HG03442 (cell line): ENCODE results near the gene NCAM1.
"Not testable (repeated sequence)": the region's sequence is repeated elsewhere in the genome, so short reads cannot be mapped to it uniquely, and the experiment has no call there.

Experiments used
- ATAC-seq: cut with Tn5 transposase; IDR thresholded peaks from one replicate; pipeline ENCODE4 v1.9.1; 2021; ENCODE audit warnings: mild to moderate bottlenecking, moderate library complexity; ENCODE audit not compliant: unreplicated experiment

Gene NCAM1

DNA sequence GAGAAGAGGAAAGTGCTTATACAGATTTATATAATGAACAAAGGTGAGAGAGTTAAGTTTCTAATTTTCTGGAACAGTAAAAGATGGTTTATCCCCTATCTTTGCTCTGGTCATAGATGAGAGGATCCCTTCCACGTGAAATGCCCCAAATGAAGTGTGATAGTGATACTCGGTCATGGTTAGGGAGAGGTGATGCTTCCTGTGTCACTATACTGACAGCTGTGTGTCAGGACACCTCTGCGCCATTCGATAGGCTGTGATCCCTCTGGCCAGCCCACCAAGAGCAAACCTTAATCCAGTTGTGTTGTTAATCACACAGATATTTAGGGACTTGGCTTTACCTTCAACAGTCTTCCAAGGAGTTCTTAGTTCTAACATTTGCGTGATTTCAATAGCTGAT is 57.7 kb downstream of the NCAM1 start:
- no peak for ATAC-seq

DNA sequence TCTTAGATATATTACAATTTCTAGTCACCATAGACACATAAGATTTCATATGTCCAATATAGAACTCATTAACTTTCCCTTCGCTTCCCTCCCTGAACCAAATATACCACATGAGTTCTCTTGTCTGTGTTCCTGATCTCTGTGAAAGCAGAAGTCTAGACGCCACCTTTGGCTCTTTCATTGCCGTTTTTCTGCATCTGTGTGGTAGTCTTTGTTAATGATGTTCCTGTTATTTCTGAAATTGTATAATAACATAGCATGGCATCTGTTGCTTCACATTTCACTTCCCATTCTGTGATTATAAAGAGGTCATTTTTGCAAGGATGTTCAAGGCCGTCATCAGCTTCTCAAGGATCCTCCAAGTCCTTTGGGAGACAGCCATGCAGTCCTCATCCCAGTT is 58.5 kb downstream of the NCAM1 start:
- ATAC-seq, result no peak

DNA sequence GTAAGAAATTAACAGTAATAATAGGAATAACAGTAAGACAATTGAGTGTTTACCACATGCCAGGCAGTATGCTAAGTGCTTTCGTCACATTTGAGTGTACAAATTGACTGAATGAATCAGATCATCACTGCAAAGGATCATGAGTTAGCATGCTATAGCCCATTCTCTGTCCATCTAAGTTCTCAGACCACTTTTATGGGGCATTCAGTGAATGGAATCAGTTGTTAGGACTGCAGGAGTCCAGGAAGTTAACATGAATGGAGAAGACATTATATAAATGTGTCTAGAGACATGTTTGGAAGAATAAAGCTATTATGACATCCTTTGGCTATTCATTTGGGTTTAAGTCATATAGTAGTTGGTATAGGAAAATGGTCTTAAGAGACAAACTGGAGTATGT is 59.9 kb downstream of the NCAM1 start:
- ATAC-seq, result no peak

DNA sequence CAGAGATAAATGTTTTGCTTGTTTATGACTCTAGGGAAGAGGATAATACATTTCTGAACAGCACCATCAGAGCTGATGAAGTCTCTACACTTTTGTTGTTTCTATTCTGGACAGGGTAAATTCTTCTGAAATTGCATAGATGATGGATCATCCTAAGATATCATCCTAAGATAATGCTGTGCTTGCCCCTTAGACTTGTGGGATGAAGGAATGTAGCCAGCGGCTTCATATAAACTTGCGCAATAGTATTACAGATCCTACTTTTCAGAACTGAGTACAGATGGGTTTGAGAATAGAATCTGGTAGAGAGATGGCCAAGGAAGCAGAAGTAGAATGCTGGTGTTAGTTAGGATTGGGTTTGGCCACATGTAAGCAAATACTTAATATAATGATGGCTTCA is 61.0 kb downstream of the NCAM1 start:
- ATAC-seq, result no peak

DNA sequence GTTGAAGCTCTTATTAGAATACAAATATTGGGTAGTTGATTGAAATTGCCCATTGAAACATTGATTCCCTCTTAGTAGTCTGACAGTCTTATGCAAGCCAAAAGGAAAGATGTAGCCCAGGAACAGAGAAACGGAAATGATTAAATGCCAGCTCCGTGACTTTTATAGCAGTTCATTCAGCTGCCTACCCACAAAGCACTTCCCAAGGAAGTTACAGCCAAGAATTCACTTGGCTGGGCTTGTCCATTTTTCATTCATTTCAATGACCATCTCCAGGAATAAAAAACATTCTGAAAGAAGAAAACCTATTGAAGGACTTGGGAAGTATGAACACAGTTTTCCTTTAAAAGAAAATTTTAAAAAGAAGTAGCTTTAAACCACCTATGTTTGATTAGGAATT is 62.0 kb downstream of the NCAM1 start:
- no peak for ATAC-seq

DNA sequence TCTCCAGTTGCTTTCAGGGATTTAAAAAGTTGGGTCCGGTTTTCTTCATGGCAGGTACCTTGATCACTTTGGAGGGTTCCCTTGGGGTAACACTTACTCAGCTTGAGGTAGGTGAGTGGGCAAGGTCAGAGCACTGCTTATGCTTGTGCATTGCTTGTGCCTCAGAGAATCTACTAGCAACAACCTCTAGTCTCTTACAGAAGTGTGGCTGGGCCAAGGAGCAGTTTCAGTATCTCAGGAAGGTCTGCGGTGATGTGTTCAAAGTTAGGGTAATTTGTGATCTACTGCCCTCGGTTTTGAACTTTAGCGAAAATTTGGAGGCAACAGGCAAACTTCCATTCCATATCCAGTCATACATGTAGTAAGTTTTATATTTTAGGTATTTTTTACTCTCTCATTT is 62.8 kb downstream of the NCAM1 start:
- no peak for ATAC-seq

DNA sequence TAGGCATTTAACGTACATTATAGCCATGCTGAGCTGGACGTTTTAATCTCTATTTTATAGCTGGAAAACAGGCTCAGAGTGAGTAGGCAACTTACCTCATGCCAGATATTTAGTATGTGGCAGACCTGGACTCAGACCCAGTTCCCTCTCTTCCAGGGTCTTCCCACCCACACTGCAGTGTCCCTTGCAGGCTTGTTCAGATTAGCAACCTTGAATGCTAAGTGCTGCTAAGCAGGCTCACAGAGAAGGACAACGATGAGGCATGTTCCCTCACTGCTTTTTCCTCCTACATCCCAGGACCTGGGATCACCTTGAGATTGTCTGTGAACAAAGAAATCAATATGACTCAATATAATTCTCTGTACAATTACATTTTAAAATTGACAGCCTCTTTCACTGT is 65.6 kb downstream of the NCAM1 start:
- no peak for ATAC-seq

DNA sequence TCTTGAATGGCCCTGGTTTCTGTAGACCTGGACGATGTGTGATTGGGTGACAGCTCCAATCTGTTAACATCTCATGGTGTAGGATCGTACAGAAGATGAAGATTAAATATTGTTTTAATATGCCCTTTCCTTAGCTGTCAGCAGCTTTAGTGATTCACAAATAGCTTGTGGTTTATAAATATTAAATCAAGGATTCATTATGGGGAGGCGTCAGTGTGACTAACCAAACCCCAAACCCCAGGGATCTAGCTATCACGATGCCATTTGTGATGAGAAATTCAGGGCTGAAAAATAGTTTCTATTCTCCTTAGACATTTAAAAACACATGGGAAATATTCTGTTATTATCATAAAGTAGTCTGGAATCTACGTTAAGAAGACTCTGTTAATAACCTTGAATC is 73.4 kb downstream of the NCAM1 start:
- no peak for ATAC-seq

DNA sequence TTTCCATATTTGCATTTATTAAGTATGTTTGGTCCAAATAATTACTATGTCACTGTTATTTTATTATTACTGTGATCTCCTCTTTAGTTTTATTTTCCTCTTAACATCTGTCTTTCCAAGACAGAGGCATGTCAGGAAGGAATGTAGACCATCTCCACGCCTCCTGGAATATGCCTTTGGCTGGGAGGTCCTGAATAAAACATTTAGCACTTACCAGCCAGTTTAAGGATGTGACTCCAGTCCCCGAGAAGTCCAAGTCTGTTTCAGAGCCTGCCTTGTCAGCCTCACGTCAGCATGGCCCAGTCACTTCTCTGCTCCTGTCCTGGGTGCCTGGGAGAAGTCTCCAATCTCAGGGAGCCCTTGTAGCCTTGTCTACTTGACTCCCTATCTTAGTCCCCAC is 74.5 kb downstream of the NCAM1 start:
- ATAC-seq, result no peak

DNA sequence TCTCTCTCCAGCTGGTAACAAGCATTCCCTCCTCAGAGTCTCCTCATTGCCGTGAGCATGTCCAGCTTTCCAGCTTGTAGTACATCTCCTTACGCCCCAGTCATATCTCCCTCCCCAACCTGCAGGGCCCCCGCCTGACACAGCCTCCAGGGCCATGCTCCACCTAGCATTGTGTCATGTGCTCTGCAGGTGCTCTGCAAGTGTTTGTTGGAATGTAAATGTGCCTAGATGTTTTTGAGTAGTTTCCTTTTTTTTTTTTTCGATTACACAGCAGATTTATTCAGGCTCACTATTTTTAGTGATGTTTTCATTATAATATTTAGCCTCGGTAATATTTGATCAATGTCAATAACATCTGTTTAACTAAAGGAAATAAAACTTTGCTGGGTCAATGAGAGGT is 82.5 kb downstream of the NCAM1 start:
- no peak for ATAC-seq

DNA sequence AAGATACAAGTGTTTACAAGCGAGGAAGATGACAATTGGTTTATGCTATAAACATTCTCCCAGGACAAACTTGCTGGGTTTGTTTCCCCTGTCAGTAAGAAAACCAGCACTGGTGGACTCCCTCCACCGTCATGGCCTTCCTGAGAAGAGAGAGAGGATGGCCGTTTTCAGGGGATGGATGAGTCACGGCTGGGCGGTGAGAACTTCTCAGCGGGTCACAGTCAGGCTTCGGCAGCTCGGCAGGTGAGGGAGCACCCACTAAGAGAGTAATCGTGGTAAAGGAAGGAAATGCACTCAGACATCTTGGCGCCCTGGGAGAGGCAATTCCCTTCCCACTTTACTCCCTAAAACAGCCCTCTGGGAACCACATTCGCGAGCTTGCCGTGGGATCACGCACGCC is 83.9 kb downstream of the NCAM1 start:
- no peak for ATAC-seq

DNA sequence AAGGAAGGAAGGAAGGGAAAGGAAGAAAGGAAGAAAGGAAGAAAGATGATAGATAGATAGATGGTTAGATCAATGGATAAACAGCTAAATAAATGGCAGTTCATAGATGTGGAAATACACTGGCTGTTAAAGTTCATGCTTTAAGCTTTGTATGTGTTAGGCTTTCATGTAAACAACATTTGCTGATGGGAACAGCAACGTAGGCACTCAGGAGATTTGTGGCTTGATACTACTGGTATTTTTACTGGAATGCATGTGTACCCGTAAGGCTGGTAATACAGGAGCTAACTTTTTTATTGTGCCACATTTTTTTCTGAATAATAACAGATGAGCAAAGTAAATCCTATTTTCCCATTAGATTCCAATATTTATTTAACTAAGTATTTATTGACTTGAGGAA is 85.6 kb downstream of the NCAM1 start:
- no peak for ATAC-seq

DNA sequence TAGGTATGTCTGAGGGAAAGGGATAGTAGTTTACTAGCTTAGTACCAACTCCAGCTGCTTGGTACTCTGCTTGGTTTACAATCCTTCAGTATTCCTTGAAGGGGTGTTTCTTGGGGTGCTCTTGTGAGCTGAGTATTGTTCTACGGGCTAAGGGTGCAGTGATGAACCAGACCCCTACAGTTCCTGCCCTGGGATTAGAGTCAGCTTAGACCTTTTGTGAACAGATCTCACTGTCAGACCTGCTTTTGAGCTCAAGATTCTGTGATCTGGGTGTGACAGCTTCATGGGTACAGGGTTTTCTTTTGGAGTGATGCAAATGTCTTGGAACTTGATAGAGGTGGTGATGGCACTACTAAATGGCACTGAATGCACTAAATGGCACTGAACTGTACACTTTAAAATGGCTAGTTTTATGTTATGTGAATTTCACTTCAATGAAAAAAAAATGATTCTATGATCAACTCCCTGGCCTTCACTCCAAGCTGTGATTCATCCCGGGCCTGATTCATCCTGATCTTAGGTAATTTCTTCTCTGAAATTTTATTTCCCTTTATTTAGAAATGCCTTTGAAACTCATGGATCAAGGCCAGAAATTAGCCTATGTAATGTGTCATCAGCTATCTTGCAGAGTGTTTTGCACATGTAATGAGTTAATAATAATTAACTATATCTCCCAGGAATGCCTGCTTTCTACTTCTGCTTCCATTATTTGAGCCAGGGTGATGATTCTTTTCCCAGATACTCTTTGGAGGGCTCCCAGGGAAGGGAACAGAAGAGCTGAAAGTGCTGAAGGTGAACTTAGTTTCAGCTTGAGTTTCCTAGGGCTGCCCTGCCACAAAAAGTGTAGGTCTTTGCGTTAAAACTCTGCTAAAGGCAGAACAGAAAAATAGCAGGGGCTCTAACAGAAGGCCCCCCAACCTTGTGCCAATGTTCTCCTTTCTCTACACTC is 87.9 kb downstream of the NCAM1 start:
- no peak for ATAC-seq

DNA sequence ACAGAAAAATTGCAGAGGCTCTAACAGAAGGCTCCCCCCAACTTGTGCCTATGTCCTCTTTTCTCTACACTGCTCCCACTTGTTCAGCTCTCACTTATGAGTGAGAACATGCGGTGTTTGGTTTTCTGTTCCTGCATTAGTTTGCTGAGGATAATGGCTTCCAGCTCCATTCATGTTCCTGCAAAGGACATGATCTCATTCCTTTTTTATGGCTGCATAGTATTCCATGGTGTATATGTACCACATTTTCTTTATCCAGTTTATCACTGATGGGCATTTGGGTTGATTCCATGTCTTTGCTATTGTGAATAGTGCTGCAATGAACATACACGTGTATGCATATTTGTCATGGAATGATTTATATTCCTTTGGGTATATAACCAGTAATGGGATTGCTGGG is 91.8 kb downstream of the NCAM1 start:
- ATAC-seq, result not testable (repeated sequence)

DNA sequence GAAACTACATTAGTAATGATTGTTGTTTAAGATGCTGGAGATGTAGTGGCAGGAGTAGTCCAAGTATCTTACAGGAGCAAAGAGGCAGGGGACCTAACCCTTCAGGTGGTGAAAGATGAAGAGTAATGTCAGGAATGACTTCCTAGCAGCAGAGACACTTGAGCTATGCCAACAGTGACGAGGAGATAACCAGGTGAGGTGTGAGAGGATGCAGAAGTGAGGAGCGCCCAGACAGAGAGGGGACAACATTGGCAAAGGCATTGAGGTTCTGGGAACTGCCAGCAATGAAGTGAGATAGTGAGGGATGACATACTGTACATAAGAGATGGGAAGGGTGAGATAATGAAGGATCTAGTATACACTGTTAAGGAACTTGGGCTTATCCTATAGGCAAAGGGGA is 95.8 kb downstream of the NCAM1 start:
- no peak for ATAC-seq

DNA sequence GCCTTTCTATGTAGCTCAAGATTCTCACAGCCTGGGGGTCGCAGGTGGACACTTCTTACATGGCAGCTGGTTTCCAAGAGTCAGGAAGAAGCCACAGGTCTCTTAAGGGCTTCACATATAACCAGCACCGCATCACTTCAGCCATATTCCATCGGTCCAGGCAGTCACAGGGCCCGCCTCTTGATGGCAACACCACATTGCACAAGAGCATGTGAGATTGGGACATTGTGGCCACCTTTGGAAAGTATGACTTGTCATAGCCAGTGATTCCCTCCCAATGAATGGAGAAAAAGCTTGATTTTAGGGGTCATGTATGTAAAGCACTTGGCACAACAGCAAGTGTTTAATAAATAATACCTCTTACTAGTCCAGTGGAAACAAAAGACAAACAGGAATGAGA is 98.3 kb downstream of the NCAM1 start:
- ATAC-seq, result no peak

DNA sequence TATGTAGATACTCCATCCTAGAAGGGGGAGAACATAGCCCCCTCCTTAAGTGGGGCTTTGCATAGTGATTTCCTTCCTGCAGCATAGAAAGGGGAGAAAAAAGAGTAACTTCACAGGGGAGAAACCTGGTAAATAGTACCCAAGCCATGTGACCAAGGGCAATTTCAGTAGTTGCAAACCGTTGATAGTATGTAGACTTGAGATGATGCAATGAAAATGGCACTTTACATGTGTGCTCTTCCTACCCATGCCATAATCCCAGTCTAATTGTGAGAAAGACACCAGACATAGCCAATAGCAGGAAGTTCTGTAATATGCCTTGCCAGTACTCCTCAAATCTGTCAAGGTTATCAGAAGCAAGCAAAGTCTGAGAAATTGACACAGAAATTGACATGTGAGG is 104.1 kb downstream of the NCAM1 start:
- ATAC-seq, result no peak

DNA sequence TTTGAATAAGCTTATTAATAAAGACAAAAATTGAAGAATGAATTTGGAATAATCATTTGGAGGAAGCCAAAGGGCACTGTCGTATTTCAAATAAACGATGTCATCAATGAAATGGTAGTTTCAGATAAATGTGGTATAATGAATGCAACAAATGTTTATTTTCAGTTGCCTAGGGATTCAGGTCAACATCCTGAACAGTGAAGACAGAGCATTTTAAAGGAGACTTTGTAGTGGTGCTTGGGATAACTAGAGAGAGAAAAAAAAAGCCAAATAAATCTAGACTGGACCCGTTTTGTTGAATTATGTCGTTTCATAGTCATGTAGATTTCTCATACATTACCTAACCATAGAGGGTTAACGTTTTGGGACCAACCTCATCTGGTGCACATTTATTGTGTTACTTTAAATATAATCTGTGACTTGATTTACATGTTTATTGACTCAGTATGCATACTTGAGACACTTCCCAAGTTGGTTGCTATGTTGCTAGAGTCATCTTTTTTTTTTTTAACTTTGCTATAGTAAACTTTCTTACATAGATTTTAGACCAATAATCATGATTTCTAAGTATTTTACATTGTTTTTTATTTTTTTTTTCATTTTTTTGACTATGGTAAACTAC is 111.1 kb downstream of the NCAM1 start:
- no peak for ATAC-seq

DNA sequence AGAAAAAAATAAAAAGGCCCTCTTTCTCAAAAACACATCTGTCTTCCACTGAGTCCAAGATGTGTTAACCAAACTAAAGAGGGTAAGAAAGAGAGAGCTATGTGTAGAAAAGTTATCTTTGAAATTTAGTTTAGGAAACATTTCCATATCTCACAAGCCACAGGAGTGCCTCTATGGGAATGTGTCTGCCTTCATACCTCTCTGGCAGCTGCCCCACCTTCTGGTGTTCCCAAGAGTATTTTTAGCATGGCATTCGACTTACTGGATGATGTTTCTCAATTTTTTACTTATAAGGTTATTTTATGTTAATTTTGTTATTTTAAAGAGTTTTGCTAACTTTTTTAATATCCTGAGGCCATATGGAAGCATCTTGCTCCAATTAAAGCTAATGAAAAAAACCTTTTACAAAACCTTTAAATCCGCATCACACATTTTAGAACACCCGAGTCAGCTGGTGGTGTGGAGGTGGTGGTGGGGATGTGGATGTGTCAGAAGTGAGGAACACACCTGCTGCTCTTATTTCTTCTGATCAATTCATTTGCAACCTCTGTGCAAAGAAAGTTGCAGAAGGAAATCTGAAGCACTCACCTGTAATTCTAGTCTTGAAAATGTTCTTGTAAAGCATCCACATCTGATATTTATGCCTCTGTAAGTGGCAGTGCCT is 112.2 kb downstream of the NCAM1 start:
- ATAC-seq, result no peak

DNA sequence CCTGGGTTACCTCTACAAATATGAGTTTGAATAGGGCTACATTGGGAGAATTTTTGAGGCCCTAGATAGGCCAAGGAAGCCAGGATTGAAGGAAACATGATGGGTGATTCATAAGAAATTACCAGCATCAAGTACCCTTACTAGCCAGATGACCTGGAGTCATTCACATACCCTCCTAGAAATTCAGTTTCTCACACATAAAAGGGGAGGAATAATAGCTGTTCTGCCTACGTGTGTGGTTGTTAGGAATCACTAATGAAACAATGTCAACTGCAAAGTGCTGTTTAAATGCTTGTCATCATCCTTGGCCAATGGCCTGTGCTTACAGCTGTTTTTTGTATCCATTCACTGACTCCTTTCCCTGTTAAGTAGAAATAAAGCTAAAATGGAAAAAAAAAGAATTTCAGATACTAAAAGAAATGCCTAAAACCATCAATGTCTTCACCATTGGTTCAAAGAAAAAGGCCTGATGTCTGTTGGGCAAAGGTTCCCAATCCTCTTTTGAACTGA is 114.4 kb downstream of the NCAM1 start:
- no peak for ATAC-seq

DNA sequence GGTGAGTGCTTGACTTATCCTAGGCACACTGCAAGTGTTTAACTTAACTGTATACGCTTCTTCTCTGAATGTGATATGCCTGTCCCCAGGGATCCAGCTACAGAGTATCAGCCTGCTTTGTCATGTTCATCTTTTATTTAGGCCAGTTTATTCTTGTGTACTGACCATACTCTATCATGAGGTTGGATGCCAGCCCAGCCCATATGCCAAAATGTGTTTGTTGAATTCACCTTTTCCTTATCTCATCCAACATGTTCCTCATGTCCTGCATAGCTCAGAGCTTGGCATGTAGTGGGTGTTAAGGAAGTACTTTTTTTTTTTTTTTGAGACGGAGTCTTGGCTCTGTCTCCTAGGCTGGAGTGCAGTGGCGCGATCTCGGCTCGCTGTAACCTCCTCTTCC is 116.2 kb downstream of the NCAM1 start:
- ATAC-seq, result no peak
